Ovary (tissue), 3 donors: ENCODE data around the gene RCOR2.

Source experiments
- POLR2A ChIP-seq: fragments of 450-650 bp; IDR thresholded peaks from one replicate; pipeline ENCODE4 v1.6.1; 2017; ENCODE audit warnings: antibody characterized with exemption, mild to moderate bottlenecking, moderate library complexity
- TF ChIP-seq, protein P1 (sequence below), 3 donors: fragments of 450-650 bp in 2 of 3; fragments of 200-600 bp in 1 of 3; IDR thresholded peaks; one replicate each; pipeline versions ENCODE4 v1.5.1 to v1.8.0; 2016 to 2022; ENCODE audit warnings: antibody characterized with exemption in 3 of 3, mild to moderate bottlenecking in 1 of 3
- donor health status: DM: no; HTN: no; CAD: no.

DNA sequence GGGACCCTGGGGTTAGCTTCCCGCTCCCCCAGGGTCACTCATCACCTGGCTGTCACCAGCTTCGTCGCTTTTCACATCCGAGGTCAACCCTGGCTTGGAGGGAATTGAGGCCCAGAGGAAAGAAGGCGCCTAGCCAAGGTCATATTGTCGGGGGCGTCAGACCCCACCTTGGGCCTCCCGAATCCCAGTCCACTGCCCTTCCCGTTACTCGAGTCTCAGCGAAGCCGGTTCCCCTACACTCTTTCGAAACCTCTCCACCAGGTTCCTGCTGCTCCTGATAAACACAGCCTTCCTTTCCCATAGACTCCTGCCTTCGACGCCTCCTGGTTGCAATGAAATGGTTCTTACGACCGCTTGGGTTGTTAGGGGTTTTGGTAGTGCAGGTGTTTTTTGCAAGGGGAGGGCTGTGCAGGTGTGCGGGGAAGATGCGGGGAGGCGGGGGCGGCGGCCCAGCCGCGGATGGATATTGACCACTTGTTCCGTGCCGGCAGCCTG, 22.5 kb upstream of the RCOR2 start:
- TF ChIP-seq, protein P1, sequence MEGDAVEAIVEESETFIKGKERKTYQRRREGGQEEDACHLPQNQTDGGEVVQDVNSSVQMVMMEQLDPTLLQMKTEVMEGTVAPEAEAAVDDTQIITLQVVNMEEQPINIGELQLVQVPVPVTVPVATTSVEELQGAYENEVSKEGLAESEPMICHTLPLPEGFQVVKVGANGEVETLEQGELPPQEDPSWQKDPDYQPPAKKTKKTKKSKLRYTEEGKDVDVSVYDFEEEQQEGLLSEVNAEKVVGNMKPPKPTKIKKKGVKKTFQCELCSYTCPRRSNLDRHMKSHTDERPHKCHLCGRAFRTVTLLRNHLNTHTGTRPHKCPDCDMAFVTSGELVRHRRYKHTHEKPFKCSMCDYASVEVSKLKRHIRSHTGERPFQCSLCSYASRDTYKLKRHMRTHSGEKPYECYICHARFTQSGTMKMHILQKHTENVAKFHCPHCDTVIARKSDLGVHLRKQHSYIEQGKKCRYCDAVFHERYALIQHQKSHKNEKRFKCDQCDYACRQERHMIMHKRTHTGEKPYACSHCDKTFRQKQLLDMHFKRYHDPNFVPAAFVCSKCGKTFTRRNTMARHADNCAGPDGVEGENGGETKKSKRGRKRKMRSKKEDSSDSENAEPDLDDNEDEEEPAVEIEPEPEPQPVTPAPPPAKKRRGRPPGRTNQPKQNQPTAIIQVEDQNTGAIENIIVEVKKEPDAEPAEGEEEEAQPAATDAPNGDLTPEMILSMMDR (IDR thresholded peaks at IDR 0.05) = no peak
- no peak for TF ChIP-seq POLR2A
